GM12878 (cell line): ENCODE results near the gene SIM1. TPM values are rescaled to one million over a fixed set of nuclear protein-coding genes. Genes with fewer than 3 reads are reported as not detected.

Experiments
- ATAC-seq: fragments of 200-7000 bp; cut with Tn5 transposase; 3 replicates; pipeline ENCODE4 v1.9.1; 2020; ENCODE audit warnings: mild to moderate bottlenecking, moderate library complexity
- BruUV-seq: library from RNA; stranded (reverse); fragments of 400-500 nt; replicated peaks from 2 replicates; lab custom pipeline; 2021; lab: Mats Ljungman, UMichigan
- CTCF ChIA-PET: fragments of 300-600 bp; sonication (Branson Sonifier 250); formaldehyde crosslinking; extraction: SDS; loops from one replicate; lab custom pipeline; 2021; ENCODE audit warnings: inconsistent platforms; lab: Yijun Ruan, JAX
- POLR2A ChIA-PET: fragments of 350-600 bp; formaldehyde crosslinking; extraction: SDS; loops from one replicate; lab custom pipeline; 2021; ENCODE audit warnings: inconsistent platforms; lab: Charles Lee
- RAD21 ChIA-PET: fragments of 300-600 bp; sonication (Branson Sonifier 250); formaldehyde crosslinking; loops from one replicate; lab custom pipeline; 2023; ENCODE audit warnings: antibody characterized with exemption; ENCODE audit not compliant: unreplicated experiment; lab: Charles Lee
- SMC1A ChIA-PET: fragments of 300-600 bp; sonication (Branson Sonifier 250); formaldehyde crosslinking; loops from one replicate; lab custom pipeline; 2023; ENCODE audit not compliant: unreplicated experiment, uncharacterized antibody; lab: Charles Lee
- DNase-seq: peaks from one replicate; pipeline ENCODE4 v3.0.0-alpha.2; 2011; ENCODE audit warnings: low read depth, low spot score
- FAIRE-seq: peaks from 3 replicates; lab custom pipeline; 2011; peaks lifted over from hg19 to GRCh38; lab: Jason Lieb, UNC
- H2AFZ ChIP-seq: 2 replicates; pipeline ENCODE4 v1.6.0; 2011; ENCODE audit warnings: low read depth, low read length, control low read depth; ENCODE audit not compliant: control insufficient read depth
- H3K27ac ChIP-seq: 2 replicates; pipeline ENCODE4 v1.5.1; 2011; ENCODE audit warnings: control low read depth; ENCODE audit not compliant: control insufficient read depth, insufficient read depth
- H3K27me3 ChIP-seq, 2 experiments: replicated peaks in 1 of 2; 2 replicates each; pipeline versions ENCODE4 v1.6.0 to v1.6.1; 2011; ENCODE audit warnings: low read length in 1 of 2; ENCODE audit not compliant: control insufficient read depth in 2 of 2, insufficient read depth in 2 of 2
- H3K36me3 ChIP-seq, 2 experiments: 2 replicates each; pipeline ENCODE4 v1.5.1; 2011; ENCODE audit warnings: low read length in 1 of 2; ENCODE audit not compliant: control insufficient read depth in 2 of 2, insufficient read depth in 2 of 2
- H3K4me1 ChIP-seq: 2 replicates; pipeline ENCODE4 v1.6.1; 2011; ENCODE audit warnings: mild to moderate bottlenecking, low read length, moderate library complexity, mixed read lengths; ENCODE audit not compliant: control insufficient read depth, insufficient read depth
- H3K4me2 ChIP-seq: 2 replicates; pipeline ENCODE4 v1.6.0; 2011; ENCODE audit warnings: control low read depth; ENCODE audit not compliant: control insufficient read depth, insufficient read depth
- H3K4me3 ChIP-seq: fragments of 200-600 bp; sonication (generic); 2 replicates; pipeline ENCODE4 v1.5.1; 2016
- H3K79me2 ChIP-seq: 2 replicates; pipeline ENCODE4 v1.6.0; 2011; ENCODE audit warnings: low read length; ENCODE audit not compliant: control insufficient read depth, insufficient read depth
- H3K9ac ChIP-seq: 2 replicates; pipeline ENCODE4 v1.8.0; 2011; ENCODE audit warnings: low read length, control low read depth, mixed read lengths; ENCODE audit not compliant: control insufficient read depth, insufficient read depth
- H3K9me3 ChIP-seq: replicated peaks from 3 replicates; pipeline ENCODE4 v1.5.1; 2011; ENCODE audit warnings: mild to moderate bottlenecking, low read length; ENCODE audit not compliant: control insufficient read depth, insufficient read depth
- H4K20me1 ChIP-seq: 2 replicates; pipeline ENCODE4 v1.6.0; 2011; ENCODE audit not compliant: control insufficient read depth, insufficient read depth
- CHD2 ChIP-seq: IDR thresholded peaks from 2 replicates; pipeline ENCODE4 v1.6.1; 2011; ENCODE audit warnings: low read depth, low read length, improper control_type of control experiment, borderline replicate concordance
- DPF2 ChIP-seq: fragments of 450-650 bp; IDR thresholded peaks from 2 replicates; pipeline ENCODE4 v1.6.1; 2017; ENCODE audit warnings: mild to moderate bottlenecking
- EED ChIP-seq: sonication (generic); IDR thresholded peaks from 2 replicates; pipeline ENCODE4 v1.6.1; 2016; ENCODE audit warnings: antibody characterized with exemption, low read depth
- FOXM1 ChIP-seq: IDR thresholded peaks from 2 replicates; pipeline ENCODE4 v1.6.1; 2012; ENCODE audit warnings: low read depth, mild to moderate bottlenecking, inconsistent platforms, low read length, moderate library complexity
- IRF3 ChIP-seq: fragments of 450-650 bp; IDR thresholded peaks from 2 replicates; pipeline ENCODE4 v1.6.1; 2014; ENCODE audit warnings: mild to moderate bottlenecking
- JUNB ChIP-seq: IDR thresholded peaks from 2 replicates; pipeline ENCODE4 v1.6.1; 2016; ENCODE audit warnings: antibody characterized with exemption, mild to moderate bottlenecking
- NRF1 ChIP-seq: conservative IDR thresholded peaks from 2 replicates; pipeline ENCODE4 v1.6.1; 2011; ENCODE audit warnings: mild to moderate bottlenecking, low read depth, low read length, improper control_type of control experiment
- SIN3A ChIP-seq: IDR thresholded peaks from 2 replicates; pipeline ENCODE4 v1.6.1; 2012; ENCODE audit warnings: low read depth, low read length, improper control_type of control experiment
- SMARCA5 ChIP-seq: fragments of 450-650 bp; IDR thresholded peaks from 2 replicates; pipeline ENCODE4 v1.6.1; 2017; ENCODE audit warnings: mild to moderate bottlenecking
- SUZ12 ChIP-seq: fragments of 200-600 bp; sonication (generic); IDR thresholded peaks from one replicate; pipeline ENCODE4 v1.6.1; 2018; ENCODE audit warnings: antibody characterized with exemption, mild to moderate bottlenecking; ENCODE audit not compliant: unreplicated experiment
- WGBS: methylation state at CpG from one replicate; pipeline ENCODE4 v1.1.6; 2016; ENCODE audit warnings: low lambda C conversion rate; ENCODE audit not compliant: insufficient replicate concordance, insufficient coverage; ENCODE audit errors: missing lambda C conversion rate; 5-methylcytosine and 5-hydroxymethylcytosine counted together
- in situ Hi-C: fragments of 300-500 bp; cut with MboI; formaldehyde crosslinking; loops from 9 replicates; pipeline ENCODE4 v1.14.3; 2018; ENCODE audit warnings: mixed read lengths
- intact Hi-C: fragments of 100-400 bp; cut with micrococcal nuclease; formaldehyde crosslinking; loops from one replicate; pipeline ENCODE4 v1.14.2; 2022; ENCODE audit not compliant: unreplicated experiment
- polyA plus RNA-seq, 11 experiments: library from polyadenylated mRNA; depleted of rRNA in 4 of 11; unstranded in 6 of 11; stranded (reverse) in 5 of 11; fragments of >200 nt; fragmentation: Nextera tagmentation in 4 of 11; fragmentation: Illumina TruSeq in 1 of 11; extraction: Ambion mirVana in 4 of 11; extraction: Trizol in 1 of 11; gene quantifications; 1 replicate in 1 of 11; 2 replicates in 10 of 11; pipeline versions ENCODE4 v1.2.1 to v1.2.3, GENCODE V29; 2011 to 2016; ENCODE audit warnings: inconsistent platforms in 2 of 11, missing spikeins in 2 of 11, low read depth in 1 of 11
- total RNA-seq, 4 experiments: library from RNA; depleted of rRNA in 3 of 4; stranded (reverse); fragments of >200 nt in 3 of 4; fragmentation: Illumina TruSeq in 1 of 4; extraction: Trizol in 1 of 4; gene quantifications; 2 replicates each; pipeline versions ENCODE4 v1.2.1 to v1.2.3, GENCODE V29; 2013 to 2021
- TF ChIP-seq, protein P1 (sequence below): fragments of 450-650 bp; IDR thresholded peaks from 2 replicates; pipeline ENCODE4 v1.6.1; 2018; ENCODE audit warnings: mild to moderate bottlenecking, low read depth, moderate library complexity; ENCODE audit not compliant: partially characterized antibody
- TF ChIP-seq, protein P2 (sequence below): IDR thresholded peaks from 2 replicates; pipeline ENCODE4 v1.6.1; 2011; ENCODE audit warnings: low read depth, low read length, improper control_type of control experiment, borderline replicate concordance

Gene SIM1
- total and polyA plus RNA-seq, 10 of the 15 experiments (the other 5 are each of a cell fraction or from before 2014, with no cell fraction given), result not detected

- Histone ChIP-seq H3K4me2 (no peak overlapping the region), H4K20me1 (no peaks in the 10 kb centered on the region), H3K27ac (no peak overlapping the region), H2AFZ (no peak overlapping the region), H3K36me3 (no peaks in the 10 kb centered on the region), H3K4me1 (no peaks in the 10 kb centered on the region), H3K4me3 (no peak overlapping the region), H3K27me3 (no peaks in the 10 kb centered on the region), H3K79me2 (no peaks in the 10 kb centered on the region), H3K9ac (no peak overlapping the region), H3K9me3 (no peaks in the 10 kb centered on the region)
- BruUV-seq, result no TSS peak
- ChIA-PET POLR2A (no interaction called here), CTCF (no interaction called here), SMC1A (no interaction called here), RAD21 (no interaction called here)
- no peak for TF ChIP-seq CHD2
- no peak for TF ChIP-seq IRF3
- TF ChIP-seq DPF2, result no peak
- TF ChIP-seq NRF1, result no peak
- TF ChIP-seq, protein P1, sequence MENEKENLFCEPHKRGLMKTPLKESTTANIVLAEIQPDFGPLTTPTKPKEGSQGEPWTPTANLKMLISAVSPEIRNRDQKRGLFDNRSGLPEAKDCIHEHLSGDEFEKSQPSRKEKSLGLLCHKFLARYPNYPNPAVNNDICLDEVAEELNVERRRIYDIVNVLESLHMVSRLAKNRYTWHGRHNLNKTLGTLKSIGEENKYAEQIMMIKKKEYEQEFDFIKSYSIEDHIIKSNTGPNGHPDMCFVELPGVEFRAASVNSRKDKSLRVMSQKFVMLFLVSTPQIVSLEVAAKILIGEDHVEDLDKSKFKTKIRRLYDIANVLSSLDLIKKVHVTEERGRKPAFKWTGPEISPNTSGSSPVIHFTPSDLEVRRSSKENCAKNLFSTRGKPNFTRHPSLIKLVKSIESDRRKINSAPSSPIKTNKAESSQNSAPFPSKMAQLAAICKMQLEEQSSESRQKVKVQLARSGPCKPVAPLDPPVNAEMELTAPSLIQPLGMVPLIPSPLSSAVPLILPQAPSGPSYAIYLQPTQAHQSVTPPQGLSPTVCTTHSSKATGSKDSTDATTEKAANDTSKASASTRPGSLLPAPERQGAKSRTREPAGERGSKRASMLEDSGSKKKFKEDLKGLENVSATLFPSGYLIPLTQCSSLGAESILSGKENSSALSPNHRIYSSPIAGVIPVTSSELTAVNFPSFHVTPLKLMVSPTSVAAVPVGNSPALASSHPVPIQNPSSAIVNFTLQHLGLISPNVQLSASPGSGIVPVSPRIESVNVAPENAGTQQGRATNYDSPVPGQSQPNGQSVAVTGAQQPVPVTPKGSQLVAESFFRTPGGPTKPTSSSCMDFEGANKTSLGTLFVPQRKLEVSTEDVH, result no peak
- no peak for TF ChIP-seq SUZ12
- TF ChIP-seq EED, result no peak
- TF ChIP-seq SIN3A, result no peak
- TF ChIP-seq, protein P2, sequence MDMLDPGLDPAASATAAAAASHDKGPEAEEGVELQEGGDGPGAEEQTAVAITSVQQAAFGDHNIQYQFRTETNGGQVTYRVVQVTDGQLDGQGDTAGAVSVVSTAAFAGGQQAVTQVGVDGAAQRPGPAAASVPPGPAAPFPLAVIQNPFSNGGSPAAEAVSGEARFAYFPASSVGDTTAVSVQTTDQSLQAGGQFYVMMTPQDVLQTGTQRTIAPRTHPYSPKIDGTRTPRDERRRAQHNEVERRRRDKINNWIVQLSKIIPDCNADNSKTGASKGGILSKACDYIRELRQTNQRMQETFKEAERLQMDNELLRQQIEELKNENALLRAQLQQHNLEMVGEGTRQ, result no peak
- TF ChIP-seq SMARCA5, result no peak
- TF ChIP-seq FOXM1, result no peak
- TF ChIP-seq JUNB, result no peak
- in situ Hi-C loops (no loop called here), intact Hi-C loops (no loop called here)
- 41% methylated on average over 3 of the region's 3 CpGs for WGBS
- DNase-seq (no peak), ATAC-seq (no peak), FAIRE-seq (no peak)
Measured at GRCh38 chr6:100432136-100432535, 32.6 kb downstream of the SIM1 start.
